ENCODE results near the gene MARK4.

DNA sequence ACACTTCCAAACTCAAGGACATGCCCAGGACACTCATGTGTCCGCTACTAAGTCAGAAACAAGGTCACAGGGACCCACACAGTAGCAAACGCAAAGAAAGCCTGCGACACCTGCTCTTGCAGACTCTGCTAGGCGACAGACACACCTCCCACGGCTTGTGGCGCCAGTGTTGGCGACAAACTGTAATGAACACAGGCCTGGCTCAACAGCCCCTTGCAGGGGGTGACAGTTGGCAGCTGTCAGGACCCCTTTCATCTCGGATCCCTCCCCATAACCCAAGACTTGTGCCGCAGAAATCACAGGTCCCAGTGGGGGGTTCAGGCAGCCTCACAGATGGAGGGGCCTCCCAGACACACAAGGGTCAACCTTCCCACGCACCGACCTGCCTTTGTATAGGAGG is 71.2 kb downstream of the MARK4 start:
- TF ChIP-seq, protein P1, sequence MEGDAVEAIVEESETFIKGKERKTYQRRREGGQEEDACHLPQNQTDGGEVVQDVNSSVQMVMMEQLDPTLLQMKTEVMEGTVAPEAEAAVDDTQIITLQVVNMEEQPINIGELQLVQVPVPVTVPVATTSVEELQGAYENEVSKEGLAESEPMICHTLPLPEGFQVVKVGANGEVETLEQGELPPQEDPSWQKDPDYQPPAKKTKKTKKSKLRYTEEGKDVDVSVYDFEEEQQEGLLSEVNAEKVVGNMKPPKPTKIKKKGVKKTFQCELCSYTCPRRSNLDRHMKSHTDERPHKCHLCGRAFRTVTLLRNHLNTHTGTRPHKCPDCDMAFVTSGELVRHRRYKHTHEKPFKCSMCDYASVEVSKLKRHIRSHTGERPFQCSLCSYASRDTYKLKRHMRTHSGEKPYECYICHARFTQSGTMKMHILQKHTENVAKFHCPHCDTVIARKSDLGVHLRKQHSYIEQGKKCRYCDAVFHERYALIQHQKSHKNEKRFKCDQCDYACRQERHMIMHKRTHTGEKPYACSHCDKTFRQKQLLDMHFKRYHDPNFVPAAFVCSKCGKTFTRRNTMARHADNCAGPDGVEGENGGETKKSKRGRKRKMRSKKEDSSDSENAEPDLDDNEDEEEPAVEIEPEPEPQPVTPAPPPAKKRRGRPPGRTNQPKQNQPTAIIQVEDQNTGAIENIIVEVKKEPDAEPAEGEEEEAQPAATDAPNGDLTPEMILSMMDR (IDR thresholded peaks at IDR 0.05): no peak
- TF ChIP-seq POLR2A (IDR thresholded peaks at IDR 0.05): no peak
- TF ChIP-seq POLR2AphosphoS5 (IDR thresholded peaks at IDR 0.05): no peak
